Small intestine (tissue), 7 donors: Measurements from ENCODE around the gene USPL1. TPM values are rescaled to one million over a fixed set of nuclear protein-coding genes. Genes with fewer than 3 reads are reported as not detected.

Experiments
- DNase-seq, 2 donors: peaks; one replicate each; pipeline versions ENCODE4 v3.0.0 to v3.0.0-alpha.2; 2013
- FAIRE-seq: peaks from 2 replicates; lab custom pipeline; 2012; peaks lifted over from hg19 to GRCh38; lab: Jason Lieb, UNC
- H3K27ac ChIP-seq, 3 donors: one replicate each; pipeline ENCODE4 v1.5.1; 2013; ENCODE audit warnings: low read length in 2 of 3, mild to moderate bottlenecking in 2 of 3, control low read depth in 1 of 3, inconsistent platforms in 1 of 3, low read depth in 1 of 3, moderate library complexity in 1 of 3
- H3K27me3 ChIP-seq, 3 donors: one replicate each; pipeline ENCODE4 v1.6.1; 2013; ENCODE audit warnings: low read length in 3 of 3, inconsistent platforms in 1 of 3; ENCODE audit not compliant: control insufficient read depth in 3 of 3, insufficient read depth in 3 of 3
- H3K36me3 ChIP-seq, 3 donors: one replicate each; pipeline ENCODE4 v1.6.1; 2013; ENCODE audit warnings: low read length in 3 of 3, inconsistent platforms in 1 of 3, low read depth in 1 of 3, mild to moderate bottlenecking in 1 of 3, moderate library complexity in 1 of 3; ENCODE audit not compliant: control insufficient read depth in 3 of 3, insufficient read depth in 2 of 3
- H3K4me1 ChIP-seq, 3 donors: one replicate each; pipeline ENCODE4 v1.6.1; 2013; ENCODE audit warnings: low read length in 2 of 3, inconsistent platforms in 1 of 3, low read depth in 1 of 3, mild to moderate bottlenecking in 1 of 3, moderate library complexity in 1 of 3; ENCODE audit not compliant: control insufficient read depth in 3 of 3, insufficient read depth in 2 of 3
- H3K4me3 ChIP-seq, 3 donors: one replicate each; pipeline ENCODE4 v1.5.1; 2013; ENCODE audit warnings: low read length in 3 of 3, control low read depth in 1 of 3, inconsistent platforms in 1 of 3, low read depth in 1 of 3, mild to moderate bottlenecking in 1 of 3, moderate library complexity in 1 of 3
- H3K9me3 ChIP-seq, 2 donors: one replicate each; pipeline ENCODE4 v1.6.1; 2013; ENCODE audit warnings: low read depth in 1 of 2, low read length in 1 of 2; ENCODE audit not compliant: control insufficient read depth in 2 of 2, insufficient read depth in 1 of 2
- WGBS, 3 donors: extraction: QIAGEN DNeasy Blood & Tissue Kit; methylation state at CpG; one replicate each; pipeline ENCODE4 v1.1.7; 2013; 5-methylcytosine and 5-hydroxymethylcytosine counted together
- polyA plus RNA-seq, 4 donors: library from polyadenylated mRNA; stranded (reverse) in 3 of 4; unstranded in 1 of 4; fragments of 200-250 nt in 3 of 4; fragments of 120-200 nt in 1 of 4; gene quantifications; one replicate each; pipeline versions ENCODE4 v1.2.1 to v1.2.3, GENCODE V29; 2013
- donor health status: healthy with polysubstance abuse.
- donor health status: control.
- donor health status: control.
- donor health status: Bipolar disorder and iron deficiency.
- donor health status: healthy.

USPL1 gene
- polyA plus RNA-seq, 4 donors: 6.6 to 23.2 (median 8.3) TPM

- Histone ChIP-seq H3K36me3 (peaks cover 0 to 7% (median 0%) of the 10 kb centered on the region in 3 donors), H3K9me3 (no peaks in the 10 kb centered on the region), H3K4me1 (peaks cover 1 to 5% (median 3%) of the 10 kb centered on the region in 3 donors), H3K27me3 (no peaks in the 10 kb centered on the region), H3K27ac (peak overlapping the region; percentile 88 to 94 (median 93)), H3K4me3 (peak overlapping the region in 2 of 3 donors; percentile 72 to 87)
- 15 to 23% (median 23%) methylated on average over 3 of the region's 3 CpGs for WGBS, 3 donors
- DNase-seq: no peak
- no peak for FAIRE-seq
Observed at GRCh38 chr13:30618930-30619279, 1.2 kb downstream of the USPL1 start.

GRCh38 chr13:30619731-30620130 lies 2.0 kb downstream of the USPL1 start:
- peak in 1 of 2 donors; percentile 39 for DNase-seq
- Histone ChIP-seq H3K4me3 (no peak overlapping the region), H3K9me3 (no peaks in the 10 kb centered on the region), H3K27me3 (no peaks in the 10 kb centered on the region), H3K4me1 (peaks cover 1 to 5% (median 3%) of the 10 kb centered on the region in 3 donors), H3K36me3 (peaks cover 2 to 13% (median 2%) of the 10 kb centered on the region in 3 donors), H3K27ac (no peak overlapping the region)
- no peak for FAIRE-seq
- 44 to 64% (median 47%) methylated on average over 5 of the region's 5 CpGs for WGBS, 3 donors

GRCh38 chr13:30620941-30621340 lies 3.2 kb downstream of the USPL1 start:
- 82 to 84% (median 83%) methylated on average over 3 of the region's 3 CpGs for WGBS, 3 donors
- no peak overlapping the region for H3K4me3 ChIP-seq
- peaks cover 2 to 17% (median 2%) of the 10 kb centered on the region in 3 donors for H3K36me3 ChIP-seq
- FAIRE-seq (peak; percentile 44), DNase-seq (no peak)
- H3K9me3 ChIP-seq: no peaks in the 10 kb centered on the region
- H3K4me1 ChIP-seq: peaks cover 1 to 5% (median 3%) of the 10 kb centered on the region in 3 donors
- no peak overlapping the region for H3K27ac ChIP-seq
- no peaks in the 10 kb centered on the region for H3K27me3 ChIP-seq

GRCh38 chr13:30622551-30622950 lies 4.8 kb downstream of the USPL1 start:
- FAIRE-seq: no peak
- no peaks in the 10 kb centered on the region for H3K27me3 ChIP-seq
- H3K9me3 ChIP-seq: no peaks in the 10 kb centered on the region
- H3K4me1 ChIP-seq: peaks cover 1 to 5% (median 3%) of the 10 kb centered on the region in 3 donors
- no peak overlapping the region for H3K4me3 ChIP-seq
- no peak for DNase-seq
- 84 to 100% (median 95%) methylated on average over 1 of the region's 1 CpG for WGBS, 3 donors
- peaks cover 2 to 17% (median 2%) of the 10 kb centered on the region in 3 donors for H3K36me3 ChIP-seq
- no peak overlapping the region for H3K27ac ChIP-seq

GRCh38 chr13:30623392-30623791 lies 5.7 kb downstream of the USPL1 start:
- H3K36me3 ChIP-seq: peaks cover 2 to 17% (median 4%) of the 10 kb centered on the region in 3 donors
- no peaks in the 10 kb centered on the region for H3K27me3 ChIP-seq
- no peak for DNase-seq
- H3K4me1 ChIP-seq: peaks cover 1 to 5% (median 3%) of the 10 kb centered on the region in 3 donors
- H3K9me3 ChIP-seq: no peaks in the 10 kb centered on the region
- 87 to 94% (median 87%) methylated on average over 5 of the region's 5 CpGs for WGBS, 3 donors
- FAIRE-seq: no peak
- no peak overlapping the region for H3K4me3 ChIP-seq
- H3K27ac ChIP-seq: no peak overlapping the region

- H3K4me3 ChIP-seq: no peak overlapping the region
- H3K9me3 ChIP-seq: no peaks in the 10 kb centered on the region
- H3K27ac ChIP-seq: no peak overlapping the region
- 70 to 79% (median 74%) methylated on average over 1 of the region's 1 CpG for WGBS, 3 donors
- DNase-seq: no peak
- H3K4me1 ChIP-seq: peaks cover 0 to 5% (median 1%) of the 10 kb centered on the region in 3 donors
- H3K36me3 ChIP-seq: peaks cover 2 to 24% (median 5%) of the 10 kb centered on the region in 3 donors
- no peak for FAIRE-seq
- H3K27me3 ChIP-seq: no peaks in the 10 kb centered on the region
Observed at GRCh38 chr13:30624630-30625029, 6.9 kb downstream of the USPL1 start.

GRCh38 chr13:30629527-30629926 lies 11.8 kb downstream of the USPL1 start:
- DNase-seq: peak; percentile 16 to 29
- FAIRE-seq: no peak

GRCh38 chr13:30633861-30634260 lies 16.1 kb downstream of the USPL1 start:
- Histone ChIP-seq H3K4me1 (peaks cover 0 to 6% (median 1%) of the 10 kb centered on the region in 3 donors), H3K27ac (no peak overlapping the region), H3K27me3 (no peaks in the 10 kb centered on the region), H3K9me3 (no peaks in the 10 kb centered on the region), H3K4me3 (no peak overlapping the region), H3K36me3 (peaks cover 4 to 22% (median 10%) of the 10 kb centered on the region in 3 donors)
- DNase-seq (peak in 1 of 2 donors; percentile 61), FAIRE-seq (no peak)
- WGBS, 3 donors: 50 to 75% (median 62%) methylated on average over 4 of the region's 4 CpGs

More at GRCh38 chr13:30629527-30629926, 11.8 kb downstream of the USPL1 start:
- Histone ChIP-seq H3K27ac (no peak overlapping the region), H3K9me3 (no peaks in the 10 kb centered on the region), H3K4me1 (peaks cover 0 to 1% (median 0%) of the 10 kb centered on the region in 3 donors), H3K4me3 (no peak overlapping the region), H3K36me3 (peaks cover 5 to 20% (median 12%) of the 10 kb centered on the region in 3 donors), H3K27me3 (no peaks in the 10 kb centered on the region)

GRCh38 chr13:30634838-30635237 lies 17.1 kb downstream of the USPL1 start:
- DNase-seq (no peak), FAIRE-seq (no peak)
- WGBS, 3 donors: 87 to 90% (median 87%) methylated on average over 3 of the region's 3 CpGs

More at GRCh38 chr13:30634838-30635237, 17.1 kb downstream of the USPL1 start:
- Histone ChIP-seq H3K4me1 (peaks cover 0 to 6% (median 1%) of the 10 kb centered on the region in 3 donors), H3K9me3 (no peaks in the 10 kb centered on the region), H3K4me3 (no peak overlapping the region), H3K27ac (no peak overlapping the region), H3K36me3 (peaks cover 6 to 13% (median 8%) of the 10 kb centered on the region in 3 donors), H3K27me3 (no peaks in the 10 kb centered on the region)
